Transverse colon (tissue), 4 donors: ENCODE measurements around the gene RAD23B. TPM values are rescaled to one million over a fixed set of nuclear protein-coding genes. Genes with fewer than 3 reads are reported as not detected.

Experiments used
- DNase-seq: peaks from one replicate; pipeline ENCODE4 v3.0.0-alpha.2; 2019
- H3K27ac ChIP-seq, 4 donors: fragments of 200-600 bp; sonication (generic); 2 replicates each; pipeline ENCODE4 v1.5.1; 2016 to 2018; ENCODE audit warnings: inconsistent platforms in 4 of 4
- H3K27me3 ChIP-seq: fragments of 200-600 bp; sonication (generic); 2 replicates; pipeline ENCODE4 v1.5.1; 2017; ENCODE audit warnings: inconsistent platforms
- H3K36me3 ChIP-seq, 4 donors: fragments of 200-600 bp; sonication (generic); 2 replicates each; pipeline ENCODE4 v1.5.1; 2017 to 2019; ENCODE audit warnings: inconsistent platforms in 4 of 4
- H3K4me1 ChIP-seq, 4 donors: fragments of 200-600 bp; sonication (generic); 2 replicates each; pipeline ENCODE4 v1.5.1; 2017 to 2020; ENCODE audit warnings: inconsistent platforms in 4 of 4
- H3K4me3 ChIP-seq, 4 donors: fragments of 200-600 bp; sonication (generic); 1 replicate in 1 of 4; 2 replicates in 3 of 4; pipeline versions ENCODE4 v1.5.1 to v1.6.1; 2017 to 2019; ENCODE audit warnings: inconsistent platforms in 4 of 4
- H3K9me3 ChIP-seq, 2 donors: fragments of 200-600 bp; sonication (generic); 2 replicates each; pipeline ENCODE4 v1.5.1; 2017 to 2019; ENCODE audit warnings: inconsistent platforms in 2 of 2
- EP300 ChIP-seq: sonication (generic); formaldehyde crosslinking; IDR thresholded peaks from one replicate; pipeline ENCODE4 v1.6.1; 2017; ENCODE audit warnings: antibody characterized with exemption, low read depth
- POLR2A ChIP-seq: fragments of 450-650 bp; IDR thresholded peaks from one replicate; pipeline ENCODE4 v1.6.1; 2016; ENCODE audit warnings: antibody characterized with exemption, mild to moderate bottlenecking, moderate library complexity
- POLR2AphosphoS5 ChIP-seq, 3 donors: sonication (generic); formaldehyde crosslinking; IDR thresholded peaks; one replicate each; pipeline ENCODE4 v1.6.1; 2016; ENCODE audit warnings: antibody characterized with exemption in 3 of 3
- WGBS, 2 donors: methylation state at CpG; one replicate each; pipeline ENCODE4 v1.1.5; 2018; ENCODE audit warnings: low coverage in 1 of 2; 5-methylcytosine and 5-hydroxymethylcytosine counted together
- in situ Hi-C, 4 donors: fragments of 200-750 bp; cut with MboI; loops; one replicate each; pipeline versions ENCODE4 v1.15.0 to v1.15.1; 2017; ENCODE audit warnings: low sequenced_read_pairs in 3 of 4, low pct_ligation_motif_present in 1 of 4, low pct_unique_long_range_greater_than_20kb in 1 of 4
- intact Hi-C: fragments of 100-400 bp; cut with DNase I; formaldehyde crosslinking; loops from one replicate; pipeline ENCODE4 v1.15.1; 2023; ENCODE audit warnings: low total_unique reads
- total RNA-seq, 4 donors: library from RNA; depleted of rRNA; stranded (reverse); fragments of >200 nt; gene quantifications; one replicate each; pipeline ENCODE4 v1.1.0, GENCODE V29; 2016
- TF ChIP-seq, protein P1 (sequence below), 5 experiments: fragments of 200-600 bp in 3 of 5; fragments of 450-650 bp in 2 of 5; sonication (generic) in 3 of 5; IDR thresholded peaks; 1 replicate in 2 of 5; 2 replicates in 3 of 5; pipeline ENCODE4 v1.5.1; 2016 to 2017; ENCODE audit warnings: antibody characterized with exemption in 5 of 5, inconsistent platforms in 3 of 5, mild to moderate bottlenecking in 2 of 5, moderate library complexity in 1 of 5

RAD23B gene
- total RNA-seq, 4 donors from 2014 or later, result 41.8 to 75.2 (median 54.9) TPM

DNA sequence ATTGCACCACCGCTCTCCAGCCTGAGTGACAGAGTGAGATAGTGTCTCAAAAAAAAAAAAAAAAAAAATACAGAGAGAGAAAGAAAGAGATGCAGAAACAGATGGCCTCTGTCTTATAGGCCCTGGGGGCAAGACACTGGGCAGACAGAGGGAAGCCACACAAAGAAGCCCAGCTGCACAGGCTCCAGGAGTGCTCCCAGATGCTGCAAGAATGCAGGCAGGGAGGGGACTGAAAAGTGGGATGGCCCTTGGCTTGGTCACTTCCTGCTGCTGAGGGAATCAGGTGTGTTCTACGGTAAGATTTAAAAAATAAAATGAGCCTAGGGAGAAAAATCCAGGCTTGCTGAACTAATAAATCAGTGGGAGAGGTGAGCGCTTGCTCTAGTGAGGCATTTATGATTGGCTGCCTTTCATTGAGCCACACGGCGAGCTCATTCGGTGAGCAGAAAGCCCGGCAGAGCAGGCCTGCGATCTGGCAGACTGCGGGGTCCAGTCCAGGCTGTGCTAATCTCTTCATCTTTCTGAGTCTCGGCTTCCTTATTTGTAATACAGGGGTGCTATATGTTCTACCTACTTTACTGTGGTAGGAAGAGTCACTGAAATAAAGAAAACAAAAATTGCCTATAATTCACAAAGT lies 80.6 kb downstream of the RAD23B start:
- H3K4me3 ChIP-seq, result no peak overlapping the region
- in situ Hi-C loops (no loop called here), intact Hi-C loops (no loop called here)
- no peaks in the 10 kb centered on the region for H3K4me1 ChIP-seq
- peaks cover 5% of the 10 kb centered on the region for H3K27me3 ChIP-seq
- TF ChIP-seq, protein P1, sequence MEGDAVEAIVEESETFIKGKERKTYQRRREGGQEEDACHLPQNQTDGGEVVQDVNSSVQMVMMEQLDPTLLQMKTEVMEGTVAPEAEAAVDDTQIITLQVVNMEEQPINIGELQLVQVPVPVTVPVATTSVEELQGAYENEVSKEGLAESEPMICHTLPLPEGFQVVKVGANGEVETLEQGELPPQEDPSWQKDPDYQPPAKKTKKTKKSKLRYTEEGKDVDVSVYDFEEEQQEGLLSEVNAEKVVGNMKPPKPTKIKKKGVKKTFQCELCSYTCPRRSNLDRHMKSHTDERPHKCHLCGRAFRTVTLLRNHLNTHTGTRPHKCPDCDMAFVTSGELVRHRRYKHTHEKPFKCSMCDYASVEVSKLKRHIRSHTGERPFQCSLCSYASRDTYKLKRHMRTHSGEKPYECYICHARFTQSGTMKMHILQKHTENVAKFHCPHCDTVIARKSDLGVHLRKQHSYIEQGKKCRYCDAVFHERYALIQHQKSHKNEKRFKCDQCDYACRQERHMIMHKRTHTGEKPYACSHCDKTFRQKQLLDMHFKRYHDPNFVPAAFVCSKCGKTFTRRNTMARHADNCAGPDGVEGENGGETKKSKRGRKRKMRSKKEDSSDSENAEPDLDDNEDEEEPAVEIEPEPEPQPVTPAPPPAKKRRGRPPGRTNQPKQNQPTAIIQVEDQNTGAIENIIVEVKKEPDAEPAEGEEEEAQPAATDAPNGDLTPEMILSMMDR (IDR thresholded peaks at IDR 0.05), result no peak
- no peaks in the 10 kb centered on the region for H3K9me3 ChIP-seq
- DNase-seq, result no peak
- 69 to 84% methylated on average over 2 to 10 of the region's 10 CpGs for WGBS, 2 donors
- no peaks in the 10 kb centered on the region for H3K36me3 ChIP-seq
- H3K27ac ChIP-seq, result no peak overlapping the region

DNA sequence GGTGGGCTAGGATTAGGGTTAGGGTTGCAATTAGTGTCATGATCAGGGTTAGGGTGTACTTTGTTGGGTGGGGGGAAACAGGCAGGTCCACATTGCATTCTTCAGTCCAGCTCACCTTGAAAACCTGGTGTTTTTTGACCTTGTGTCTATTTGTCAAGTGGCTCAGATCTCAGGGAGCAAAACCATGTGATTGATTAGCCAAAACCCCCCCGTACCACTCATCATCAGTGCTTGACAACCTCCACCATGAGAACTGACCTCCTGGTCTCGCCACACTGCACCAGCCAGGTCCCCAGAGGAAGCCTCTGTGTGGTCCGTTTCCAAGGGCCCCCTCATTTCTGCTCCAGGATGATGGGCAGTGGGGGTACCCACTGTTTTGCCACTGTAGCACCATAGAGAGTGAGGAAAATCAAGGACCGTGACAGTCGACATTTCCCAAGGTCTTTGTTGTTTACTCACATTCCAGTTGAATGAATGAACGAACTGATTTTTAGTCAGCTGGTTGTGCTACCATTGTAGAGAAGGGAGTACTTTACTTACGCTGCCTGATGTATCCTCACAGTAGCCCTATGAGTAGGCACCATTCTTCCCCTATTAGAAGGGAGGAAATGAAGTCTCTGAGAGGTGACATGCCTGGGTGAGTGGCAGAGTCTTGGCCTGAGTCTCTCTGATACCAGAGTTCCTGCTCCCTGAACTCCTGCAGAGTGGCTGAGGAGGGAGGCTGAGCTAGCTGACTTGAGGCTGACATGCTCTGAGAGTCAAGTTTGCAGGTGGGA lies 84.8 kb downstream of the RAD23B start:
- 66 to 70% methylated on average over 2 to 7 of the region's 7 CpGs for WGBS, 2 donors
- intact Hi-C loops (no loop called here), in situ Hi-C loops (no loop called here)
- Histone ChIP-seq H3K36me3 (no peaks in the 10 kb centered on the region), H3K4me3 (no peak overlapping the region), H3K27ac (no peak overlapping the region), H3K9me3 (no peaks in the 10 kb centered on the region), H3K27me3 (peaks cover 5% of the 10 kb centered on the region), H3K4me1 (no peaks in the 10 kb centered on the region)
- DNase-seq, result no peak
- no peak for TF ChIP-seq EP300
- no peak for TF ChIP-seq POLR2AphosphoS5 (IDR thresholded peaks at IDR 0.05)
- TF ChIP-seq, protein P1 (IDR thresholded peaks at IDR 0.05), result no peak
- no peak for TF ChIP-seq POLR2A

DNA sequence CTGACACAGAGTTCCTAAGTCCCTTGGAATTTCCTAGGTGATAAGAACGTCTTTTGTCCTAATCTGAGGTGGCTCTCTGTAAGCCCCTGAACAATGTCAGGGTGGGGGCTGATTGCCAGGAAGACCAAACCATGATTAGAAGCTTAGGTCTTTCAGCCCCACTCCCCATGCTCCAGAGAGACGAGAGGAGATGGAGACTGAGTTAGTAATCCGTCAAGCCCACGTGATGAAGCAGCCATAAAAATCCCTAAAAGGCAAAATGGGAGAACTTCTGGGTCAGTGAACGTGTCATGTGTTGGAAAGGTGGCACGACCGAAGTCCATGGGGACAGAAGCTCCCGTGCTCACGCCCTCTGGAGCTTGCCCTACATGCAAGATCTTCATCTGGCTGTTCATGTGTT lies 85.6 kb downstream of the RAD23B start:
- Histone ChIP-seq H3K27me3 (peaks cover 5% of the 10 kb centered on the region), H3K4me3 (no peak overlapping the region), H3K9me3 (no peaks in the 10 kb centered on the region), H3K4me1 (no peaks in the 10 kb centered on the region), H3K27ac (no peak overlapping the region), H3K36me3 (no peaks in the 10 kb centered on the region)
- intact Hi-C loops (no loop called here), in situ Hi-C loops (no loop called here)
- TF ChIP-seq, protein P1 (IDR thresholded peaks at IDR 0.05), result no peak
- TF ChIP-seq EP300, result no peak
- TF ChIP-seq POLR2AphosphoS5 (IDR thresholded peaks at IDR 0.05), result no peak
- TF ChIP-seq POLR2A, result no peak
- WGBS, 2 donors, result 50 to 56% methylated on average over 1 to 9 of the region's 9 CpGs
- DNase-seq, result no peak

DNA sequence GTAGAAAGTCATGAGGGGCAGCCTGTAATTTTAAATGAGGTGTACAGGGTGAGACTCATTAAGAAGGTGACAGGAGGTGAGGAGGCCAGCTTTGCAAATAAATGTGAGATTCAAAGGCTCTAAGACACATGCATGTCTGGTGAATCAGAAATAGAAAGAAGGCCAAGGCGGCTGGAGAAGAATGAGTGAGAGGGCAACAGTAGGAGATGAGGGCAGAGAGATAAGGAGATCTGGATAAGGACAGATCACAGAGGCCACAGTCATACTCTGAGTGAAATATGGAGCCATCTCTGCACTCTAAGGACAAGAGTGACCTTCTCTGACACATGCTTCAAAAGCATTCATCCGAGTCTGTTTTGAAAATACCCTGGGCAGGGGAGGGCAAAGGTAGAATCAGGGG lies 90.7 kb downstream of the RAD23B start:
- DNase-seq, result no peak
- no peaks in the 10 kb centered on the region for H3K9me3 ChIP-seq
- in situ Hi-C loops, result no loop called here
- H3K4me1 ChIP-seq, result no peaks in the 10 kb centered on the region
- H3K4me3 ChIP-seq, result no peak overlapping the region
- intact Hi-C loops, result no loop called here
- 55 to 56% methylated on average over 2 of the region's 2 CpGs for WGBS, 2 donors
- H3K27me3 ChIP-seq, result no peaks in the 10 kb centered on the region
- TF ChIP-seq POLR2A (no peak), EP300 (no peak), POLR2AphosphoS5 (IDR thresholded peaks at IDR 0.05) (no peak)
- TF ChIP-seq, protein P1 (IDR thresholded peaks at IDR 0.05), result no peak
- H3K27ac ChIP-seq, result no peak overlapping the region
- no peaks in the 10 kb centered on the region for H3K36me3 ChIP-seq
